SKM-1 (cell line): ENCODE measurements around the gene PCNX1.
A peak's percentile ranks its signal among the peaks of the same experiment; 100 is the strongest.
"Not testable (repeated sequence)": the region's sequence is repeated elsewhere in the genome, so short reads cannot be mapped to it uniquely, and the experiment has no call there.

Source experiments
- DNase-seq: peaks from one replicate; lab custom pipeline; 2025; ENCODE audit not compliant: unreplicated experiment; lab: John Stamatoyannopoulos, UW

Gene PCNX1

GRCh38 chr14:70907176-70907995, at the start of gene PCNX1:
Gene PCNX1, plus strand, starts transcription at chr14:70907459. Its CDS starts 392 bp downstream, at chr14:70907851.
- peak; percentile 11 for DNase-seq

- no peak for DNase-seq
Measured at GRCh38 chr14:70857496-70857890, 49.8 kb upstream of the PCNX1 start.

GRCh38 chr14:70858641-70859040, 48.6 kb upstream of the PCNX1 start:
- DNase-seq, result no peak

- DNase-seq, result not testable (repeated sequence)
Measured at GRCh38 chr14:70866992-70867391, 40.3 kb upstream of the PCNX1 start.

GRCh38 chr14:70871001-70871400, 36.3 kb upstream of the PCNX1 start:
- DNase-seq, result no peak

GRCh38 chr14:70871863-70872677, 35.2 kb upstream of the PCNX1 start:
- no peak for DNase-seq

- DNase-seq, result no peak
Measured at GRCh38 chr14:70872678-70873020, 34.6 kb upstream of the PCNX1 start.

GRCh38 chr14:70873627-70874026, 33.6 kb upstream of the PCNX1 start:
- DNase-seq, result no peak

- not testable (repeated sequence) for DNase-seq
Measured at GRCh38 chr14:70875811-70876460, 31.3 kb upstream of the PCNX1 start.

GRCh38 chr14:70879448-70879847, 27.8 kb upstream of the PCNX1 start:
- DNase-seq, result no peak

- not testable (repeated sequence) for DNase-seq
Measured at GRCh38 chr14:70880888-70881287, 26.4 kb upstream of the PCNX1 start.

GRCh38 chr14:70881549-70882177, 25.6 kb upstream of the PCNX1 start:
- DNase-seq, result peak; percentile 22

GRCh38 chr14:70882776-70883492, 24.3 kb upstream of the PCNX1 start:
- peak; percentile 71 for DNase-seq

GRCh38 chr14:70884595-70885342, 22.5 kb upstream of the PCNX1 start:
- no peak for DNase-seq

- no peak for DNase-seq
Measured at GRCh38 chr14:70885343-70886022, 21.8 kb upstream of the PCNX1 start.

- DNase-seq, result peak; percentile 51
Measured at GRCh38 chr14:70886421-70887206, 20.6 kb upstream of the PCNX1 start.

- DNase-seq, result no peak
Measured at GRCh38 chr14:70887207-70887681, 20.0 kb upstream of the PCNX1 start.

- DNase-seq, result no peak
Measured at GRCh38 chr14:70887737-70888499, 19.3 kb upstream of the PCNX1 start.
